Kidney capillary endothelial cell (primary cell): ENCODE results near the gene PRKAB2.
A peak's percentile ranks its signal among the peaks of the same experiment; 100 is the strongest.
"Not testable (repeated sequence)": the region's sequence is repeated elsewhere in the genome, so short reads cannot be mapped to it uniquely, and the experiment has no call there.

ENCODE experiments used
- DNase-seq: peaks from one replicate; pipeline ENCODE4 v3.0.0-alpha.2; 2018; ENCODE audit warnings: low spot score

The PRKAB2 gene

GRCh38 chr1:147172168-147173016, at the start of gene PRKAB2:
PRKAB2 (minus strand) TSS chr1:147172470; CDS start chr1:147172144, 326 bp downstream.
- peak; percentile 91 for DNase-seq

GRCh38 chr1:147218606-147219005, 46.3 kb upstream of the PRKAB2 start:
- no peak for DNase-seq

- DNase-seq = no peak
These were observed 44.9 kb upstream of the PRKAB2 start for GRCh38 chr1:147217141-147217540.

GRCh38 chr1:147216124-147216523, 43.9 kb upstream of the PRKAB2 start:
- DNase-seq = no peak

GRCh38 chr1:147215540-147215916, 43.3 kb upstream of the PRKAB2 start:
- no peak for DNase-seq

GRCh38 chr1:147214842-147215539, 42.7 kb upstream of the PRKAB2 start:
- DNase-seq = no peak

GRCh38 chr1:147214325-147214724, 42.1 kb upstream of the PRKAB2 start:
- DNase-seq = no peak

GRCh38 chr1:147213271-147213670, 41.0 kb upstream of the PRKAB2 start:
- no peak for DNase-seq

- DNase-seq = no peak
These were observed 39.3 kb upstream of the PRKAB2 start for GRCh38 chr1:147211577-147211976.

- no peak for DNase-seq
These were observed 38.7 kb upstream of the PRKAB2 start for GRCh38 chr1:147210987-147211386.

- DNase-seq = no peak
These were observed 37.9 kb upstream of the PRKAB2 start for GRCh38 chr1:147209825-147210821.

- no peak for DNase-seq
These were observed 36.3 kb upstream of the PRKAB2 start for GRCh38 chr1:147208619-147209018.

- no peak for DNase-seq
These were observed 34.9 kb upstream of the PRKAB2 start for GRCh38 chr1:147207192-147207591.

GRCh38 chr1:147204080-147204479, 31.8 kb upstream of the PRKAB2 start:
- DNase-seq = no peak

GRCh38 chr1:147202576-147202975, 30.3 kb upstream of the PRKAB2 start:
- DNase-seq = no peak

GRCh38 chr1:147201786-147202185, 29.5 kb upstream of the PRKAB2 start:
- no peak for DNase-seq

- no peak for DNase-seq
These were observed 29.0 kb upstream of the PRKAB2 start for GRCh38 chr1:147201276-147201675.

- DNase-seq = not testable (repeated sequence)
These were observed 25.1 kb upstream of the PRKAB2 start for GRCh38 chr1:147197324-147197723.

- DNase-seq = no peak
These were observed 17.2 kb upstream of the PRKAB2 start for GRCh38 chr1:147189514-147189913.

GRCh38 chr1:147185432-147185831, 13.2 kb upstream of the PRKAB2 start:
- no peak for DNase-seq

GRCh38 chr1:147177611-147178380, 5.5 kb upstream of the PRKAB2 start:
- no peak for DNase-seq
